Measurements from ENCODE around the gene TRPC6. TPM values are rescaled to one million over a fixed set of nuclear protein-coding genes. Genes with fewer than 3 reads are reported as not detected.

Gene TRPC6
- total and polyA plus RNA-seq, 4 donors = 0.03 to 1.5 (median 0.17) TPM; not detected in 1

GRCh38 chr11:101459020-101459419, 124.8 kb downstream of the TRPC6 start:
- 89% methylated on average over 5 of the region's 5 CpGs for WGBS
- no peak overlapping the region for H3K4me3 ChIP-seq (ENCODE audit: low read depth in 1 of 3, low read length in 3 of 3)

GRCh38 chr11:101458161-101458560, 125.6 kb downstream of the TRPC6 start:
- H3K36me3 ChIP-seq (ENCODE audit: control insufficient read depth in 4 of 4, insufficient read depth in 3 of 4, low read depth in 1 of 4, low read length in 3 of 4) = no peaks in the 10 kb centered on the region
- WGBS = 79% methylated on average over 3 of the region's 3 CpGs
- H3K27ac ChIP-seq (ENCODE audit: low read depth in 1 of 2, low read length in 2 of 2) = no peak overlapping the region
- DNase-seq (ENCODE audit: low spot score) = no peak
- no peaks in the 10 kb centered on the region for H3K4me1 ChIP-seq (ENCODE audit: control insufficient read depth in 4 of 4, insufficient read depth in 4 of 4, low read length in 3 of 4)
- no peak overlapping the region for H3K4me3 ChIP-seq (ENCODE audit: low read depth in 1 of 3, low read length in 3 of 3)
- no peaks in the 10 kb centered on the region for H3K27me3 ChIP-seq (ENCODE audit: control insufficient read depth in 4 of 4, insufficient read depth in 4 of 4, low read length in 3 of 4)
- H3K9ac ChIP-seq (ENCODE audit: low read depth in 1 of 2, low read length in 2 of 2) = no peak overlapping the region
- H3K9me3 ChIP-seq (ENCODE audit: control insufficient read depth in 4 of 4, low read length in 3 of 4) = peaks cover 0 to 2% (median 0%) of the 10 kb centered on the region in 4 donors
- TF ChIP-seq RAD21 (IDR thresholded peaks at IDR 0.05) (no peak), REST (IDR thresholded peaks at IDR 0.05) (no peak), FOXA1 (IDR thresholded peaks at IDR 0.05) (no peak), CTCF (IDR thresholded peaks at IDR 0.05; ENCODE audit: low read depth, low read length, missing input control) (no peak), RXRA (IDR thresholded peaks at IDR 0.05) (no peak), YY1 (IDR thresholded peaks at IDR 0.05) (no peak), ZBTB33 (IDR thresholded peaks at IDR 0.05) (no peak), EGR1 (IDR thresholded peaks at IDR 0.05; ENCODE audit: low read depth in 2 of 2) (no peak), MAX (IDR thresholded peaks at IDR 0.05) (no peak), HNF4G (IDR thresholded peaks at IDR 0.05) (no peak), JUND (IDR thresholded peaks at IDR 0.05) (no peak), FOXA2 (IDR thresholded peaks at IDR 0.05) (no peak), NR2F2 (IDR thresholded peaks at IDR 0.05) (no peak), HNF4A (conservative IDR thresholded peaks at IDR 0.05) (no peak), TAF1 (conservative IDR thresholded peaks at IDR 0.05) (no peak)

More at GRCh38 chr11:101459020-101459419, 124.8 kb downstream of the TRPC6 start:
- Histone ChIP-seq H3K4me1 (ENCODE audit: control insufficient read depth in 4 of 4, insufficient read depth in 4 of 4, low read length in 3 of 4) (no peaks in the 10 kb centered on the region), H3K27me3 (ENCODE audit: control insufficient read depth in 4 of 4, insufficient read depth in 4 of 4, low read length in 3 of 4) (no peaks in the 10 kb centered on the region), H3K36me3 (ENCODE audit: control insufficient read depth in 4 of 4, insufficient read depth in 3 of 4, low read depth in 1 of 4, low read length in 3 of 4) (no peaks in the 10 kb centered on the region), H3K27ac (ENCODE audit: low read depth in 1 of 2, low read length in 2 of 2) (no peak overlapping the region), H3K9me3 (ENCODE audit: control insufficient read depth in 4 of 4, low read length in 3 of 4) (peaks cover 0 to 2% (median 0%) of the 10 kb centered on the region in 4 donors), H3K9ac (ENCODE audit: low read depth in 1 of 2, low read length in 2 of 2) (no peak overlapping the region)
- DNase-seq (ENCODE audit: low spot score) = no peak
- TF ChIP-seq REST (IDR thresholded peaks at IDR 0.05) (no peak), ATF3 (IDR thresholded peaks at IDR 0.05) (no peak), FOXA1 (IDR thresholded peaks at IDR 0.05) (no peak), RAD21 (IDR thresholded peaks at IDR 0.05) (no peak), TAF1 (conservative IDR thresholded peaks at IDR 0.05) (no peak), NR2F2 (IDR thresholded peaks at IDR 0.05) (no peak), EGR1 (IDR thresholded peaks at IDR 0.05; ENCODE audit: low read depth in 2 of 2) (no peak)
